Right atrium auricular region (tissue), 2 donors: ENCODE results near the gene ASPN. TPM values are rescaled to one million over a fixed set of nuclear protein-coding genes. Genes with fewer than 3 reads are reported as not detected.

ENCODE experiments used
- DNase-seq: peaks from one replicate; pipeline ENCODE4 v3.0.0-alpha.2; 2019; ENCODE audit warnings: low spot score
- H3K27ac ChIP-seq, 2 donors: fragments of 200-600 bp; sonication (generic); 1 replicate in 1 of 2; 2 replicates in 1 of 2; pipeline ENCODE4 v1.5.1; 2016 to 2019
- H3K27me3 ChIP-seq, 2 donors: fragments of 200-600 bp; sonication (generic); one replicate each; pipeline versions ENCODE4 v1.5.1 to v1.6.0; 2017 to 2019
- H3K36me3 ChIP-seq: fragments of 200-600 bp; sonication (generic); one replicate; pipeline ENCODE4 v1.5.1; 2016
- H3K4me1 ChIP-seq, 2 donors: fragments of 200-600 bp; sonication (generic); one replicate each; pipeline versions ENCODE4 v1.5.1 to v1.6.0; 2017 to 2019
- H3K4me3 ChIP-seq, 2 donors: fragments of 200-600 bp; sonication (generic); 1 replicate in 1 of 2; 2 replicates in 1 of 2; pipeline ENCODE4 v1.5.1; 2017 to 2019; ENCODE audit warnings: mild to moderate bottlenecking in 1 of 2, moderate library complexity in 1 of 2
- H3K9me3 ChIP-seq, 2 donors: fragments of 200-600 bp; sonication (generic); one replicate each; pipeline ENCODE4 v1.5.1; 2019
- CTCF ChIP-seq, 2 donors: fragments of 200-600 bp; sonication (generic); IDR thresholded peaks; one replicate each; pipeline ENCODE4 v1.5.1; 2019; ENCODE audit warnings: antibody characterized with exemption in 2 of 2
- total RNA-seq, 2 donors: library from RNA; depleted of rRNA; stranded (reverse); fragments of >200 nt; gene quantifications; one replicate each; pipeline ENCODE4 v1.1.0, GENCODE V29; 2016

ASPN gene
- total RNA-seq, 2 donors from 2014 or later, result 3.9 to 29.0 TPM

- Histone ChIP-seq H3K4me1 (peaks cover 0 to 3% of the 10 kb centered on the region in 2 donors), H3K27ac (no peak overlapping the region)
These were observed 6.6 kb upstream of the ASPN start for GRCh38 chr9:92488681-92489550.

GRCh38 chr9:92486371-92486770, 4.1 kb upstream of the ASPN start:
- no peak overlapping the region for H3K27ac ChIP-seq
- no peaks in the 10 kb centered on the region for H3K27me3 ChIP-seq
- no peak overlapping the region for H3K4me3 ChIP-seq
- H3K9me3 ChIP-seq, result no peaks in the 10 kb centered on the region
- H3K36me3 ChIP-seq, result no peaks in the 10 kb centered on the region
- TF ChIP-seq CTCF (IDR thresholded peaks at IDR 0.05), result no peak
- no peak for DNase-seq
- peaks cover 0 to 4% of the 10 kb centered on the region in 2 donors for H3K4me1 ChIP-seq

More at GRCh38 chr9:92488681-92489550, 6.6 kb upstream of the ASPN start:
- Histone ChIP-seq H3K36me3 (no peaks in the 10 kb centered on the region), H3K27me3 (no peaks in the 10 kb centered on the region), H3K4me3 (no peak overlapping the region), H3K9me3 (no peaks in the 10 kb centered on the region)
- no peak for TF ChIP-seq CTCF (IDR thresholded peaks at IDR 0.05)
- DNase-seq, result no peak

GRCh38 chr9:92484563-92484962, 2.3 kb upstream of the ASPN start:
- Histone ChIP-seq H3K4me3 (no peak overlapping the region), H3K27ac (no peak overlapping the region), H3K4me1 (peaks cover 0 to 20% of the 10 kb centered on the region in 2 donors), H3K27me3 (no peaks in the 10 kb centered on the region), H3K9me3 (no peaks in the 10 kb centered on the region), H3K36me3 (no peaks in the 10 kb centered on the region)
- TF ChIP-seq CTCF (IDR thresholded peaks at IDR 0.05), result no peak
- DNase-seq, result no peak

GRCh38 chr9:92483627-92484545, 1.6 kb upstream of the ASPN start:
- no peak overlapping the region for H3K27ac ChIP-seq
- H3K4me3 ChIP-seq, result no peak overlapping the region
- H3K36me3 ChIP-seq, result no peaks in the 10 kb centered on the region
- no peaks in the 10 kb centered on the region for H3K9me3 ChIP-seq
- no peak for DNase-seq
- no peaks in the 10 kb centered on the region for H3K27me3 ChIP-seq
- H3K4me1 ChIP-seq, result peaks cover 0 to 26% of the 10 kb centered on the region in 2 donors
- no peak for TF ChIP-seq CTCF (IDR thresholded peaks at IDR 0.05)

- H3K4me3 ChIP-seq, result no peak overlapping the region
- H3K9me3 ChIP-seq, result no peaks in the 10 kb centered on the region
- no peak for DNase-seq
- H3K27me3 ChIP-seq, result no peaks in the 10 kb centered on the region
- H3K4me1 ChIP-seq, result peaks cover 0 to 28% of the 10 kb centered on the region in 2 donors
- H3K27ac ChIP-seq, result no peak overlapping the region
- H3K36me3 ChIP-seq, result no peaks in the 10 kb centered on the region
- no peak for TF ChIP-seq CTCF (IDR thresholded peaks at IDR 0.05)
These were observed 499 bp upstream of the ASPN start for GRCh38 chr9:92482805-92483204.
